ENCODE results near the gene IVD.

IVD gene

DNA sequence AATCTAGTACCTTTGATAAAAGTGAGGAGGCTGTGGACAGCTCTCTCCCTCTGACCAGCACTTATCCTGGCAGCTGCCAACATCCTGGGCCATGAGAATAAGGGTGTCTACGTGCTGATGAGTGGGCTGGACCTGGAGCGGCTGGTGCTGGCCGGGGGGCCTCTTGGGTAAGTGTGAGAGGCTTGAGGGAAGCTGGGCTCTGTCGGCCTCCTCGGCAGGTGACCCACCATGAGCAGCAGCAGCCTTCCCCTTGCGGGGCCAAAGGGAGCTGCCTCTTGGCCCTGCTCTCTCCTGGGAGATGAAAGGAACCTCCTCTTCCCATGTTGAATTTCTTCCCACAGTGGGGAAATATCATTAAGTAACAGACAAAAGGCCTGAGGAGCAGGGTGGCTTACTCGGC lies 9.2 kb downstream of the IVD start:
- Histone ChIP-seq H3K4me3 (ENCODE audit: low read depth in 1 of 5, low read length in 5 of 5) (no peak overlapping the region), H3K4me1 (ENCODE audit: control insufficient read depth in 5 of 5, insufficient read depth in 5 of 5, low read length in 5 of 5) (peaks cover 0 to 12% (median 10%) of the 10 kb centered on the region in 5 donors), H3K36me3 (ENCODE audit: control insufficient read depth in 5 of 5, insufficient read depth in 5 of 5, low read length in 5 of 5) (peaks cover 5 to 83% (median 67%) of the 10 kb centered on the region in 5 donors), H3K9ac (ENCODE audit: low read length in 5 of 5) (no peak overlapping the region), H3K27ac (ENCODE audit: low read depth, low read length) (no peak overlapping the region), H3K27me3 (ENCODE audit: control insufficient read depth in 5 of 5, insufficient read depth in 4 of 5, low read length in 5 of 5) (no peaks in the 10 kb centered on the region), H3K9me3 (ENCODE audit: control insufficient read depth in 5 of 5, low read length in 5 of 5) (no peaks in the 10 kb centered on the region)

DNA sequence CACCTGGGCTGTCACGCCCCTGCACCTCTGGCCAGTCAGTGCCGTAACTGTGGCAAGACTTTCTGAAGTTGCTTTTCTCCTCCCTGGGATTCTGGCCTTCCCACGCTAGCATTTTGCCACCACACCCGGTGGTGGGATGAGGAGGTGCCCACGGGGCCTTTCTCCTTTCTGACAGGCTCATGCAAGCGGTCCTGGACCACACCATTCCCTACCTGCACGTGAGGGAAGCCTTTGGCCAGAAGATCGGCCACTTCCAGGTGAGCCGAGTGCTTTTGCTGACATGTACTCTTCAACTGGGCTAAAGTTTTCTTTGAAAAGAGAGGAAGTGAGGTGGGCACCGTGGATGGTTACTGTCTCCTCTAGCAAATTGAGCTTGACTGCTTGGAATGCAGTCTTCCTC lies 9.6 kb downstream of the IVD start:
- no peak overlapping the region for H3K4me3 ChIP-seq (ENCODE audit: low read depth in 1 of 5, low read length in 5 of 5)
- no peaks in the 10 kb centered on the region for H3K27me3 ChIP-seq (ENCODE audit: control insufficient read depth in 5 of 5, insufficient read depth in 4 of 5, low read length in 5 of 5)
- no peak overlapping the region for H3K27ac ChIP-seq (ENCODE audit: low read depth, low read length)
- peaks cover 5 to 80% (median 64%) of the 10 kb centered on the region in 5 donors for H3K36me3 ChIP-seq (ENCODE audit: control insufficient read depth in 5 of 5, insufficient read depth in 5 of 5, low read length in 5 of 5)
- no peaks in the 10 kb centered on the region for H3K9me3 ChIP-seq (ENCODE audit: control insufficient read depth in 5 of 5, low read length in 5 of 5)
- H3K4me1 ChIP-seq (ENCODE audit: control insufficient read depth in 5 of 5, insufficient read depth in 5 of 5, low read length in 5 of 5): peaks cover 2 to 15% (median 11%) of the 10 kb centered on the region in 5 donors
- no peak overlapping the region for H3K9ac ChIP-seq (ENCODE audit: low read length in 5 of 5)

DNA sequence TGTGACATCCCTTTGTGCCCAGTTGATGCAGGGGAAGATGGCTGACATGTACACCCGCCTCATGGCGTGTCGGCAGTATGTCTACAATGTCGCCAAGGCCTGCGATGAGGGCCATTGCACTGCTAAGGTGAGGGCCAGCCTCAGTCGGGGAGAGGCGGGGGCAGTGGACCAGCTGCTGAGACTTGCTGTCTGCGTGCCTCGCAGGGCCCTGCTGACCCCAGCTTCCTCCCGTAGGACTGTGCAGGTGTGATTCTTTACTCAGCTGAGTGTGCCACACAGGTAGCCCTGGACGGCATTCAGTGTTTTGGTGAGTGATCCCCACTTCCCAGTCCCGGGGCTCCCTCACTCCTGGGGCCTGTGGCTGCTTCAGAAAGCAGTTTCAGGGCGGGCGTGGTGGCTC lies 10.5 kb downstream of the IVD start:
- Histone ChIP-seq H3K4me3 (ENCODE audit: low read depth in 1 of 5, low read length in 5 of 5) (no peak overlapping the region), H3K9me3 (ENCODE audit: control insufficient read depth in 5 of 5, low read length in 5 of 5) (no peaks in the 10 kb centered on the region), H3K36me3 (ENCODE audit: control insufficient read depth in 5 of 5, insufficient read depth in 5 of 5, low read length in 5 of 5) (peaks cover 5 to 72% (median 55%) of the 10 kb centered on the region in 5 donors), H3K27me3 (ENCODE audit: control insufficient read depth in 5 of 5, insufficient read depth in 4 of 5, low read length in 5 of 5) (no peaks in the 10 kb centered on the region), H3K27ac (ENCODE audit: low read depth, low read length) (no peak overlapping the region), H3K4me1 (ENCODE audit: control insufficient read depth in 5 of 5, insufficient read depth in 5 of 5, low read length in 5 of 5) (peaks cover 2 to 21% (median 18%) of the 10 kb centered on the region in 5 donors), H3K9ac (ENCODE audit: low read length in 5 of 5) (no peak overlapping the region)

DNA sequence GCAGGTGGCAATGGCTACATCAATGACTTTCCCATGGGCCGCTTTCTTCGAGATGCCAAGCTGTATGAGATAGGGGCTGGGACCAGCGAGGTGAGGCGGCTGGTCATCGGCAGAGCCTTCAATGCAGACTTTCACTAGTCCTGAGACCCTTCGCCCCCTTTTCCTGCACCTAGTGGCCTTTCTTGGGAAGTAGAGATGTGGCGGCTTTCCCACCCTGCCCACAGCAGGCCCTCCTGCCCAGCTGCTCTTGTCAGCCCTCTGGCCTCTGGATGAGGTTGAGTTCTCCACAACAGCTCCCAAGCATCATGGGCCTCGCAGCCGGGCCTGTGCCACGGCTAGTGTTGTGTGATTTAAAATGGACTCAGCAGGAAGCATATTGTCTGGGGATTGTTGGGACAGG lies 12.5 kb downstream of the IVD start:
- Histone ChIP-seq H3K4me1 (ENCODE audit: control insufficient read depth in 5 of 5, insufficient read depth in 5 of 5, low read length in 5 of 5) (peaks cover 2 to 22% (median 18%) of the 10 kb centered on the region in 5 donors), H3K36me3 (ENCODE audit: control insufficient read depth in 5 of 5, insufficient read depth in 5 of 5, low read length in 5 of 5) (peaks cover 5 to 52% (median 40%) of the 10 kb centered on the region in 5 donors), H3K27ac (ENCODE audit: low read depth, low read length) (no peak overlapping the region)

DNA sequence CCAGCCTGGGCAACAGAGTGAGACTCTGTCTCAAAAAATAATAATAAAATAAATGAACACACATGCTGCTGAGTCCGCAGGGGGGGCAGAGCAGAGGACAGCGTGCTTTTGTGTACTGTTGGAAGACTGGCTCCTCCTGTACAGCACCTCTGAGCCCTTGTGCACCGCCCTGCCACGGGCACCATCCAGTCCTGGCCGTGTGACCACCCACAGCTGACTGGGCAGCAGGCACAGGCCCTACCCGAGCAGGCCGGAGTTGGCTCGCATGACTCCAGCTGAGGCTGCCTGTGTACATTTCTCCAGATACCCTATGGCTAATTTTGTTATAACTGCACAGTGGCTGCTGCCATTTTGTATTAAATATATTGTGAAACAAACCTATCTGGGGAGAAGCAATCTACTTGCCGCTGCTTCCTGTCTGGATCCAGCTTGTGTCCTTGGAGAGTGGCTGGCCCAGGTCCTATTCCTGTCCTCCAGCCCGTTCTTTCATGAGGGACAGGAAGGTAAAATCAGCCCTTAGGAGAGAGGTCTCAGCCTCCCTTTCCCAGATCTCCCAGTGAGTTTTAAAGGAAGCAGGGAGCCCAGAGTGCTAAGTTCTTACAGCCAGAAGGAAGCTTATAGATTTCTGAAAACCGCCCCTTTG lies 14.6 kb downstream of the IVD start:
- Histone ChIP-seq H3K9ac (ENCODE audit: low read length in 5 of 5) (no peak overlapping the region), H3K4me3 (ENCODE audit: low read depth in 1 of 5, low read length in 5 of 5) (no peak overlapping the region), H3K9me3 (ENCODE audit: control insufficient read depth in 5 of 5, low read length in 5 of 5) (no peaks in the 10 kb centered on the region), H3K4me1 (ENCODE audit: control insufficient read depth in 5 of 5, insufficient read depth in 5 of 5, low read length in 5 of 5) (peaks cover 2 to 22% (median 18%) of the 10 kb centered on the region in 5 donors), H3K27me3 (ENCODE audit: control insufficient read depth in 5 of 5, insufficient read depth in 4 of 5, low read length in 5 of 5) (no peaks in the 10 kb centered on the region), H3K27ac (ENCODE audit: low read depth, low read length) (no peak overlapping the region), H3K36me3 (ENCODE audit: control insufficient read depth in 5 of 5, insufficient read depth in 5 of 5, low read length in 5 of 5) (peaks cover 5 to 31% (median 24%) of the 10 kb centered on the region in 5 donors)

More for the DNA sequence above, 12.5 kb downstream of the IVD start:
- Histone ChIP-seq H3K27me3 (ENCODE audit: control insufficient read depth in 5 of 5, insufficient read depth in 4 of 5, low read length in 5 of 5) (no peaks in the 10 kb centered on the region), H3K9me3 (ENCODE audit: control insufficient read depth in 5 of 5, low read length in 5 of 5) (no peaks in the 10 kb centered on the region), H3K9ac (ENCODE audit: low read length in 5 of 5) (no peak overlapping the region), H3K4me3 (ENCODE audit: low read depth in 1 of 5, low read length in 5 of 5) (no peak overlapping the region)

DNA sequence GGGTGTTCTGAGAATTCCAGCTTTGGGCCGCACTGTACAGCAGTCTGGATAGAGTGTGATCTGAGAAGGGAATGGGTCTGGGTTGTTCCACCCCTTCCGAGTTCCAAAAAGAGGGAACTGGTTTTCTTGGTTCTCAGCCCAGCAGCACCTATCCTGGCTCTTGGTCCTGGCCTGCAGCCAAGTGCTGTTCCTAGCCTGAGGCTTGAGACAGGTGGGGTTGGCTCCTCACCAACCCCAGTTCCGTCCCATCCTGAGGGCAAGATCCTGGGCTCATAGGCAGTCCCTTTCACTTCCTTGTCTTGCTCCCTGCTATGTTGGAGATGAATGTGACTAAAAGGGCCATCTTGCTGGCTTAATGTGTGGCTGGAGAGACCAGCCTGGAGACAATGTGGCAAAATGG lies 15.2 kb downstream of the IVD start:
- H3K27ac ChIP-seq (ENCODE audit: low read depth, low read length): no peak overlapping the region
- no peaks in the 10 kb centered on the region for H3K9me3 ChIP-seq (ENCODE audit: control insufficient read depth in 5 of 5, low read length in 5 of 5)
- no peak overlapping the region for H3K4me3 ChIP-seq (ENCODE audit: low read depth in 1 of 5, low read length in 5 of 5)
- peaks cover 2 to 22% (median 18%) of the 10 kb centered on the region in 5 donors for H3K4me1 ChIP-seq (ENCODE audit: control insufficient read depth in 5 of 5, insufficient read depth in 5 of 5, low read length in 5 of 5)
- peaks cover 5 to 25% (median 18%) of the 10 kb centered on the region in 5 donors for H3K36me3 ChIP-seq (ENCODE audit: control insufficient read depth in 5 of 5, insufficient read depth in 5 of 5, low read length in 5 of 5)
- H3K9ac ChIP-seq (ENCODE audit: low read length in 5 of 5): no peak overlapping the region
- H3K27me3 ChIP-seq (ENCODE audit: control insufficient read depth in 5 of 5, insufficient read depth in 4 of 5, low read length in 5 of 5): no peaks in the 10 kb centered on the region

DNA sequence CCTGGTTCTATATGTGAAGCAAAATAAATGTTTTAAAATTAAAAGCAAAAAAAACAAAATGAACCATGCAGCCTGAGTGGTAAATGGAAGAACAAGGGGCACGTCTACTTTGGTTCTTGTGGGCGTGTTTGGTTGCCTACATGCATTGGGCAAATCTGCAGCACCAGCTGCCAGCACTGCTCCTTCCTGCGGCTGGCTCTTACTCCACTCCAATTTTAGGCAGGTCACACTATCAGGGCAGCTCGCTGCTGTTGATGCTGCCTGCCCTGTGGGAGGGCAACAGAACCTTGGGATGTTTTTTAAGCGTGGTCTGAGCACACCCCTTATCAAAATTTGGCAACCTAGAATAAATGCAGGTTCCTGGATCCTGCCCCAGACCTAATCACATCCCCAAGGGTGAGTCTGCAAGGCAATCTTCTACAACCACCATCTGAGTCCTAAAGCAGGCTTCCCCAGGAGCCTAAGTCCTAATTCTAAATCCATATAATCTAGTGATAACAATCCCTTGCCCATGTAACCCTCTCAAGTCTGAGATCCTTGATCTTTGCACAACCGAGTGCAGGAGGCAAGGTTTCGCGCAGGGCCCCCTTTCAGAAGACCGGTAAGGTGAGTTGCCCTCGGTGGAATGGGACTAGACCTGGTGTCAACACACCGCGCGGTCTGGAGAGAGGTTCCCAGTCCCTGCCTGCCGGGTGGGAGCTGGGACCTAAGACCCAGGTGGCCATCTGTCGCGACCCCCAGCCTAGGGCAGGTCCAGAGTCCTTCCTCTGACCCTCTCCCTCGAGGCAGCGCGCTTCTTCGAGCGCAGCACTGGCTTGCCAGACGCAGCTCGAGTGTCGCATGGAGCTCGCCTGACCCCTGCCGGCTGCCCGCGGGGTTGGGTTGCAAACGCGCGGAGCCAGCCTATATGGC lies 15.9 kb downstream of the IVD start:
- H3K9me3 ChIP-seq (ENCODE audit: control insufficient read depth in 5 of 5, low read length in 5 of 5): no peaks in the 10 kb centered on the region
- H3K36me3 ChIP-seq (ENCODE audit: control insufficient read depth in 5 of 5, insufficient read depth in 5 of 5, low read length in 5 of 5): peaks cover 5 to 18% (median 13%) of the 10 kb centered on the region in 5 donors
- no peak overlapping the region for H3K9ac ChIP-seq (ENCODE audit: low read length in 5 of 5)
- H3K4me1 ChIP-seq (ENCODE audit: control insufficient read depth in 5 of 5, insufficient read depth in 5 of 5, low read length in 5 of 5): peaks cover 2 to 22% (median 18%) of the 10 kb centered on the region in 5 donors
- H3K27ac ChIP-seq (ENCODE audit: low read depth, low read length): no peak overlapping the region
- no peak overlapping the region for H3K4me3 ChIP-seq (ENCODE audit: low read depth in 1 of 5, low read length in 5 of 5)
- H3K27me3 ChIP-seq (ENCODE audit: control insufficient read depth in 5 of 5, insufficient read depth in 4 of 5, low read length in 5 of 5): no peaks in the 10 kb centered on the region

DNA sequence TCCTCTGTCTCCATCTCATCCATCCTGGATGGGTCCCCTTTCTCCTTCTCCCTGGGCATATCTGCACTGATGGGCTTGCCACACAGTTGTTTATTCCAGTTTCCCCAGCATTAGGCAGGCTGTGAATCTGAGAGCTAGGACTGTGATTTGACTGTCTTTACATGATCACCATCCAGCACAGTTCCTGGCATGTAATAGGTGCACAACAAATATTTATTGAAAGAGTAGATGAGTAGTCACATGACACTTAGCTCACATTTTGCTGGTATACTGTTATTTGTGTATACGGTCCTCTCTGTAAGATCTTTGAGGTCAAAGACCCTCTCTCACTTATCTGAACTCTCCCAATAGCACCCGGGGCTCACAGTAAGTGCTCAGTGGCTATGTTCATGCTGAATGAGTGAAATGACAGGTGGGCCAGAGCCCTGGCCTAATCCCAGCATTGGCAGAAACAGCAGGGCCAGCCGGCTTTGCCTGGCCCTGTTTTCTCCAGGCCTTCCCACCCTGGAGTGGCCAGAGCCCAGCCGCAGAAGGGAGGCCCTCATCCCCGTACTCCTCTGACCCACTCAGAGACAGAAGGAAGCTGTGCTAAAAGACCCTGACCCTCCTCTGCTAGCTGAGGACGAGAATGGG lies 19.0 kb downstream of the IVD start:
- peaks cover 0 to 3% (median 0%) of the 10 kb centered on the region in 5 donors for H3K36me3 ChIP-seq (ENCODE audit: control insufficient read depth in 5 of 5, insufficient read depth in 5 of 5, low read length in 5 of 5)
- H3K27ac ChIP-seq (ENCODE audit: low read depth, low read length): no peak overlapping the region
- H3K27me3 ChIP-seq (ENCODE audit: control insufficient read depth in 5 of 5, insufficient read depth in 4 of 5, low read length in 5 of 5): peaks cover 0 to 3% (median 0%) of the 10 kb centered on the region in 5 donors
- H3K4me1 ChIP-seq (ENCODE audit: control insufficient read depth in 5 of 5, insufficient read depth in 5 of 5, low read length in 5 of 5): peaks cover 2 to 22% (median 18%) of the 10 kb centered on the region in 5 donors
- H3K4me3 ChIP-seq (ENCODE audit: low read depth in 1 of 5, low read length in 5 of 5): no peak overlapping the region
- no peaks in the 10 kb centered on the region for H3K9me3 ChIP-seq (ENCODE audit: control insufficient read depth in 5 of 5, low read length in 5 of 5)
- H3K9ac ChIP-seq (ENCODE audit: low read length in 5 of 5): no peak overlapping the region

DNA sequence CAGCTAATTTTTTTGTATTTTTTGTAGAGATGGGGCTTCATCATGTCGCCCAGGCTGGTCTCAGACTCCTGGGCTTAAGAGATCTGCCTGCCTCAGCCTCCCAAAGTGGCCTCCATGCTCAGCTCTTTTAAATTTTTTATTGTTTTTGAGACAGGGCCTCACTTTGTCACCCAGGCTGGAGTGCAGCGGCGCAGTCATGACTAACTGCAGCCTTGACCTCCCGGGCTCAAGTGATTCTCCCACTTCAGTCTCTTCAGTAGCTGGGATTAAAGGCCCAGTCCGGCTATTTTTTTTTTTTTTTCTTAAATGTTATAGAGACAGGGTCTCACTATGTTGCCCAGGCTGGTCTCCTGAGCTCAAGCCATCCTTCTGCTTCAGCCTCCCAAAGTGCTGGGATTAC lies 20.1 kb downstream of the IVD start:
- Histone ChIP-seq H3K4me1 (ENCODE audit: control insufficient read depth in 5 of 5, insufficient read depth in 5 of 5, low read length in 5 of 5) (peaks cover 2 to 23% (median 19%) of the 10 kb centered on the region in 5 donors), H3K9ac (ENCODE audit: low read length in 5 of 5) (no peak overlapping the region), H3K27ac (ENCODE audit: low read depth, low read length) (no peak overlapping the region), H3K9me3 (ENCODE audit: control insufficient read depth in 5 of 5, low read length in 5 of 5) (no peaks in the 10 kb centered on the region), H3K27me3 (ENCODE audit: control insufficient read depth in 5 of 5, insufficient read depth in 4 of 5, low read length in 5 of 5) (peaks cover 0 to 3% (median 0%) of the 10 kb centered on the region in 5 donors), H3K36me3 (ENCODE audit: control insufficient read depth in 5 of 5, insufficient read depth in 5 of 5, low read length in 5 of 5) (peaks cover 0 to 3% (median 0%) of the 10 kb centered on the region in 5 donors), H3K4me3 (ENCODE audit: low read depth in 1 of 5, low read length in 5 of 5) (no peak overlapping the region)

Data from subcutaneous abdominal adipose tissue (tissue), 5 donors.